ENCODE data around the gene AIG1. TPM values are rescaled to one million over a fixed set of nuclear protein-coding genes. Genes with fewer than 3 reads are reported as not detected.

Gene AIG1
- total RNA-seq, 1 donor from 2014 or later, result 37.1 TPM

- Histone ChIP-seq H3K9me3 (ENCODE audit: low read depth) (no peaks in the 10 kb centered on the region), H3F3A (ENCODE audit: low read depth) (no peaks in the 10 kb centered on the region), H3K27ac (no peak overlapping the region), H2AFZ (replicated peaks) (peak overlapping the region; percentile 68), H3K4me3 (no peak overlapping the region), H3K9ac (no peak overlapping the region), H3K36me3 (no peaks in the 10 kb centered on the region), H3K4me1 (peaks cover 15% of the 10 kb centered on the region), H3K79me2 (ENCODE audit: low read depth) (no peaks in the 10 kb centered on the region), H3K4me2 (peak overlapping the region; percentile 9), H3K27me3 (no peaks in the 10 kb centered on the region), H4K20me1 (ENCODE audit: low read depth) (no peaks in the 10 kb centered on the region)
- Mint-ChIP-seq H3K4me1 (no peaks in the 10 kb centered on the region), H3K36me3 (no peaks in the 10 kb centered on the region), H3K27ac (no peak overlapping the region), H3K27me3 (ENCODE audit: insufficient read depth, low read depth) (no peaks in the 10 kb centered on the region), H3K4me3 (no peak overlapping the region), H3K9me3 (no peaks in the 10 kb centered on the region)
- no peak for TF ChIP-seq EZH2phosphoT487 (IDR thresholded peaks at IDR 0.05)
- TF ChIP-seq, protein P1, sequence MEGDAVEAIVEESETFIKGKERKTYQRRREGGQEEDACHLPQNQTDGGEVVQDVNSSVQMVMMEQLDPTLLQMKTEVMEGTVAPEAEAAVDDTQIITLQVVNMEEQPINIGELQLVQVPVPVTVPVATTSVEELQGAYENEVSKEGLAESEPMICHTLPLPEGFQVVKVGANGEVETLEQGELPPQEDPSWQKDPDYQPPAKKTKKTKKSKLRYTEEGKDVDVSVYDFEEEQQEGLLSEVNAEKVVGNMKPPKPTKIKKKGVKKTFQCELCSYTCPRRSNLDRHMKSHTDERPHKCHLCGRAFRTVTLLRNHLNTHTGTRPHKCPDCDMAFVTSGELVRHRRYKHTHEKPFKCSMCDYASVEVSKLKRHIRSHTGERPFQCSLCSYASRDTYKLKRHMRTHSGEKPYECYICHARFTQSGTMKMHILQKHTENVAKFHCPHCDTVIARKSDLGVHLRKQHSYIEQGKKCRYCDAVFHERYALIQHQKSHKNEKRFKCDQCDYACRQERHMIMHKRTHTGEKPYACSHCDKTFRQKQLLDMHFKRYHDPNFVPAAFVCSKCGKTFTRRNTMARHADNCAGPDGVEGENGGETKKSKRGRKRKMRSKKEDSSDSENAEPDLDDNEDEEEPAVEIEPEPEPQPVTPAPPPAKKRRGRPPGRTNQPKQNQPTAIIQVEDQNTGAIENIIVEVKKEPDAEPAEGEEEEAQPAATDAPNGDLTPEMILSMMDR (IDR thresholded peaks at IDR 0.05), result no peak
- no peak for TF ChIP-seq EZH2 (IDR thresholded peaks at IDR 0.05)
- DNase-seq (ENCODE audit: low spot score), result no peak
These were observed 204.5 kb downstream of the AIG1 start for GRCh38 chr6:143264986-143265764.

GRCh38 chr6:143267760-143268159, 207.1 kb downstream of the AIG1 start:
- Histone ChIP-seq H3K79me2 (ENCODE audit: low read depth) (no peaks in the 10 kb centered on the region), H3F3A (ENCODE audit: low read depth) (no peaks in the 10 kb centered on the region), H3K4me2 (no peak overlapping the region), H3K4me1 (peaks cover 15% of the 10 kb centered on the region), H3K4me3 (no peak overlapping the region), H3K9ac (no peak overlapping the region), H3K27me3 (no peaks in the 10 kb centered on the region), H3K36me3 (no peaks in the 10 kb centered on the region), H2AFZ (replicated peaks) (no peak overlapping the region), H3K27ac (no peak overlapping the region), H4K20me1 (ENCODE audit: low read depth) (no peaks in the 10 kb centered on the region), H3K9me3 (ENCODE audit: low read depth) (no peaks in the 10 kb centered on the region)
- Mint-ChIP-seq H3K36me3 (no peaks in the 10 kb centered on the region), H3K4me3 (no peak overlapping the region), H3K9me3 (no peaks in the 10 kb centered on the region), H3K4me1 (no peaks in the 10 kb centered on the region), H3K27ac (no peak overlapping the region), H3K27me3 (ENCODE audit: insufficient read depth, low read depth) (no peaks in the 10 kb centered on the region)
- DNase-seq (ENCODE audit: low spot score), result no peak
- TF ChIP-seq, protein P1 (IDR thresholded peaks at IDR 0.05), result peak; percentile 11
- no peak for TF ChIP-seq EZH2phosphoT487 (IDR thresholded peaks at IDR 0.05)

DNA sequence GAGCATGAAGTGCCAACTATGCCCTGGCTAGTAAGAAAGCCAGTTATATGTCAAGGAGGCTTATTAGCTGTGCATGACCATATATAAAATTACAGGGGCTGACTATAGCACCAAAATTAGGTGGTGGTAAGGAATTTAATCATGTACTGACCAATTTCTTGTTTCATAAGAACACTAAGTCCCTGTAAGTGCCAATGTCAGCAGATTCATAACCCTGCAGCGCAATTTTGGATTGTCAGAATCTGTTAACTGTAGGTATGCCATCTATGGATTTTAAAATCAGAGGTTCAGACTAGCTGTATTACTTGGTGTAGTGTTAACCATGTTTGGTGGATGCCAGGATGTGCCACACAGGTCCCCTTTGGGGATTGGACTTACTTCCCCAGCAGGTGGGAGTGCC, 207.8 kb downstream of the AIG1 start:
- H2AFZ ChIP-seq (replicated peaks), result no peak overlapping the region
- no peak overlapping the region for H3K27ac ChIP-seq
- H3K27me3 ChIP-seq, result no peaks in the 10 kb centered on the region
- Mint-ChIP-seq H3K27me3 (ENCODE audit: insufficient read depth, low read depth) (no peaks in the 10 kb centered on the region), H3K9me3 (no peaks in the 10 kb centered on the region), H3K36me3 (no peaks in the 10 kb centered on the region), H3K4me1 (no peaks in the 10 kb centered on the region), H3K27ac (no peak overlapping the region), H3K4me3 (no peak overlapping the region)
- H3K36me3 ChIP-seq, result no peaks in the 10 kb centered on the region
- no peaks in the 10 kb centered on the region for H4K20me1 ChIP-seq (ENCODE audit: low read depth)
- DNase-seq (ENCODE audit: low spot score), result no peak
- no peak overlapping the region for H3K4me3 ChIP-seq
- no peaks in the 10 kb centered on the region for H3K9me3 ChIP-seq (ENCODE audit: low read depth)
- TF ChIP-seq EZH2 (IDR thresholded peaks at IDR 0.05), result no peak
- TF ChIP-seq, protein P1 (IDR thresholded peaks at IDR 0.05), result no peak
- TF ChIP-seq EZH2phosphoT487 (IDR thresholded peaks at IDR 0.05), result no peak
- no peak overlapping the region for H3K9ac ChIP-seq
- H3K79me2 ChIP-seq (ENCODE audit: low read depth), result no peaks in the 10 kb centered on the region
- no peaks in the 10 kb centered on the region for H3F3A ChIP-seq (ENCODE audit: low read depth)
- H3K4me2 ChIP-seq, result no peak overlapping the region
- peaks cover 15% of the 10 kb centered on the region for H3K4me1 ChIP-seq
